GF-D8 (cell line): ENCODE data around the gene EXPH5.
"Not testable (repeated sequence)": the region's sequence is repeated elsewhere in the genome, so short reads cannot be mapped to it uniquely, and the experiment has no call there.

Experiments used
- DNase-seq: peaks from one replicate; lab custom pipeline; 2025; lab: John Stamatoyannopoulos, UW

Gene EXPH5, protein sequence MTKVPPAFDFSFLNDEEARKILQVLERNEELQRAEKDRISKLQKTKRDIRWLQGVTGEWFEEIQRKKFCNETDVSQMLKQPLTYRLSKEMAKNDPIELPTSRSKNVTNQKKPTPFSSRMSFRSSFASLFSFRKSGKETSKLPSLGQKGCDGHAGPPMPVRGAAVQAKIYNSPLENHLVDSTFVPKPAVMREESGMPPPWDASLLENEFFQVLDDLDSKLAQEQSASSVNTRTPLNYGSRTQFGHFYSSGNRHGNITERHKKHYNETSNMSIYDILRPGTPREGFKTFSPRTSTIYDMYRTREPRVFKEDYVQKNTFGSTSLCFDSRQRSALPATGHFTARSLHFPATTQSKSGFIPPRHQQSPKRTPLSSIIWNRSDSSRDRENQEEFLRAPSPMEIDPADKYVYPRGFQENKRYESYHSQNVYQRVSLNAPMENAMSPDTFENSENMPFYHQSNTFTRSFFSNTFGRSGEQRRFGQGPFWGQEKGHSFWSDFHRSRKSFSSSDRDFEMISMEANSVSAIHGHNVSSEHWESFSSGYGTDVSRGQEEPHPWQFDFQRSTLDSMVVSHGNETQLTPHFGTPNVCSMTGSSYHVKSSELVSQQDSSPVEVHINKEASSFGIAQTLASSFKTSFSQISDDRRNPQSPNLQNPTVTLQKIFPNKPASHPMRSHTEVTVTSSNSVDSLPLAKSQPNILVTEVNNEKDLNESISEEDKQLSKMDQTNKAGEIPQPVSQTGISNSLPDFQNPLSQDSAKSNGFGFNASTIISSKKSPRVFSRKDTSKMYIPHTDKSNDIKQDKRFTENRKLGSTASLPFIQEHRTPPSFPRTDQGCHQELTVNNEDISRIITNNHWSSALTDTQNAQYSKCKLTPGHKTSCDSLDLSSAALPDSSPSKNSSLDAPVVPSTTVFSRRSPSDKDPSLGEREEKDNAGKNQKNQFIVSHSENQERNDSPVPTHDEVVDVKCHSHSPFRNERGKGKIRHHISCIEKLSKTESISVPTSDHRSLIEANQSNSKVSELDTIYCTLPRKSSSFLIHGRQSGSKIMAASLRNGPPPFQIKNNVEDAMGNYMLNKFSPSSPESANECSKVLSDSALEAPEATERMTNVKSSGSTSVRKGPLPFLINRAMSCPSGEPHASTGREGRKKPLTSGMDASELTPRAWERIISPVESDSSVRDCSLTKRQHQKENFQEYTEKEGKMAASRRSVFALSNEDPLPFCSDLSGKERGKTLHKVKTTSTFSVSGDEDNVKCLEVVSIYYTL (N-terminal part only)

DNA sequence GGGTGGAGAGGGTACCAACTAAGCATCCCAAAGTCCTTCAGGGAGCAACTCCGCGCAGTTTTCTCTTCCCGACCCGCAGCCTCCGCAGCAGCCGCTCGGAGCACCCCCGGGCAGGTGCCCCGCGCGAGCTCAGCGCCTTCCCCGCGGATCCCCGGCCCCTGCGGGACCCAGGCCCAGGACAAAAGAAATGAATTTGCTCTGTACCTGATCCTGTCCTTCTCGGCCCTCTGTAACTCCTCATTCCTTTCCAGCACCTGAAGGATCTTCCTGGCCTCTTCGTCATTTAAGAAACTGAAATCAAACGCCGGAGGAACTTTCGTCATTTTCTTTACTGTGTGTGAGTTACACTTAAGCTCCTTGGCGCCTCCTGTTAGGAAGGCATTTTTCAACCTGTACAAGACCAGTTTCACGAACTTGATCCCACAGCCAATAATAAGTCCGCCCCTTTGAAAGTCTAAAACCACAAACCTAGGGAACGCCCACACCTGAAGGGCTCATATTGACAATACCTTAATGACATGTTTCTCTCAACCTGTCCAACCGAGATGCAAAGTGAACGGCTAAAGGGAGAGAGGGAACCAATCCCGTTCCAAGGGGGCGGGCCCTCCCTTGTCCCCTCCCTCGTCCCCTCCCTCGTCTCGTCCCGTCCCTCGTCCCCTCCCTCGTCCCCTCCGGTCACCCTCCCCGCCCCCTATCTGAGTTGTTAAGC, at the start of gene EXPH5:
Gene EXPH5 (minus strand): TSS at position 555 of the 709 bp plus-strand sequence. CDS start 232 bp downstream, at position 323.
- no peak for DNase-seq

DNA sequence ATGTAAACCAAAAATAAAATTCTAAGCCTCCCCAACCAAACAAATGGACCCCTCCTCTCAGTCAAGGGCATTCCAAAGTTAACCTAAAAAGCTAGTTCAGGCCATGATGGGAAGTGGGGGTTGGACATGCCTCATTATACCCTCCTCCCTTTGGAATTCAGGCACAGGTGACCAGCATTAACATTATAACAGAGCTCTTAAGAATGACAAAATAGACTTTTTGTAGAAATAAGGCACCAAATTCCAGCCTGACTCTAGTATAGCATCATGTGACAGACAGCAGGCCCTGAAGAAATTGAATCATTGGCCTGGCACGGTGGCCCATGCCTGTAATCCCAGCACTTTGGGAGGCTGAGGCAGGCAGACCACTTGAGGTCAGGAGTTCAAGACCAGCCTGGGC, 48.2 kb upstream of the EXPH5 start:
- not testable (repeated sequence) for DNase-seq

DNA sequence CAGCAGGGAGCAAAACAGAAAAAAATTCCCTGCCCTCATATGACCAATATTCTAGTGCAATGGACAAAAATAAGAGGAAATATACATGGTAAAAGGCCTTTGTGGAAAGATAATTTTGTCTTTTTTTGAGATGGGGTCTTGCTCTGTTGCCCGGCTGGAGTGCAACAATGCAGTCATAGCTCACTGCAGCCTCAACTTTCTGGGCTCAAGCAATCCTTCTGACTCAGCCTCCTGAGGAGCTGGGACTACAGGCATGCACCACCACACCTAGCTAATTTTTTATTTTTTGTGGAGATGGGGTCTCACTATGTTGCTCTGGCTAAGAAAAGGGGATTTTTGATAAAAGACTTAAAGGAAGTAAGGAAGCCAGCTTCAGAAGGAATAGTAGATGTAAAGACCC, 45.6 kb upstream of the EXPH5 start:
- DNase-seq, result no peak

DNA sequence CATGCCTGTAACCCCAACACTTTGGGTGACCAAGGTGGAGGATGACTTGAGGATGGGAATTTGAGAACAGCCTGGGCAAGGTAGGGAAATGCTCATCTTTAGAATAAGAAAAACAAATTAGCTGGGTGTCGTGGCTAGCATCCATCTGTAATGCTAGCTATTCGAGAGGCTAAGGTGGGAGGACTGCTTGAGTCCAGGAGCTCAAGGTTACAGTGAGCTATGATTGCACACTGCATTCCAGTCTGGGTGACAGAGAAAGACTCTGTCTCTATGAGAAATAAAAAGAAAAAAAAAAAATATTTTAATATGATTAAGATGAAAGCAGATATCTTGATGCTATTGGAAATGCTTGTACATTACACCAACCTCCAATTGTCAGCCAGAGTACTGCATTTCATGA, 42.7 kb upstream of the EXPH5 start:
- no peak for DNase-seq

DNA sequence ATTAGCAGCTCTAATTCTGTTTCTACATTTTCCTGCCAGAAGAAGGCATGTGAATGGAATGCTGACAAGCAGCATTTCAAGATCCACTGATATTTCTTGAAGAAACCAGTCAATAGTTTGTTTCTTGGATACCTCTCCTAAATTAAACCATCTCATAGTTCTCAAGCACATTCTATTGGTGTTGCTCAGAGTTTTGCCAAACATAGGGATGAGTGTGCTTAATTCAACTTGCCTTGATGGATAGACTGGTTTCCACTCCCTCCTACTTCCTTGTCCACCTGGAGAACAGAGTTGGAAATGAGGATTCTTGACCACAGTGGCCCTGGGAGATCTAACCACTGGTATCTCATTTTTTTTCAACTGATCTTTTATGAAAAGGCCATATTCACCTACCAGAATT, 41.5 kb upstream of the EXPH5 start:
- DNase-seq, result no peak

DNA sequence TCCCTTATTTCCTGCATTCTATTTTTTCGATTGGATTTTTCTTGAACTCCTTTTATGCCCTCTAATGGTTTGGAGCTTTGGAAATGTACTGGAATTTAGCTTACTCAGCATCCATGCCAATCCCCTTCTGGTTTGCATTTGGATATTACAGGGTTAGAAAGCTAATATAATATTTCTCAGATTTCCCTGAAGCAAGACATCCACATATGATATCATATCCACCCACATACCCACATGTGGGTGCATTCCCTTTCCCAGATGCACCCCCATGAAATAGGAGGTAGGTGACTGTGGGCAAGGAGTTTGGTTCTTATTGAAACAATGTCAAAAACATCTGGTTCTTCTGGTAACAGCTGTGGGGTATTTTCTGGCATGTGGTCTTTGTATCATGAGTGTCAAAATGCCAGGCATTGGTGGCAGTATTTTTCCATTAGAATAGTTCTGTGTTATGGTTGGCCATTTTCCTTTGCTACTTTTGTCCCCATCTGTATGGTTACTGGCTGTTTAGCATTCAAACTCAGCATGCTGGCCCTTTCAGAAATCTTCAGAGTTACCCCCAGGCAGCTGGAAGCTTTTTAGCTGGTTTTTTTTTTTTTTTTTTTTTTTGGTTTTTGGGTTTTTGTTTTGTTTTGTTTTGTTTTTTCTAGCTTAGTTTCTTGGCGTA, 38.6 kb upstream of the EXPH5 start:
- no peak for DNase-seq

DNA sequence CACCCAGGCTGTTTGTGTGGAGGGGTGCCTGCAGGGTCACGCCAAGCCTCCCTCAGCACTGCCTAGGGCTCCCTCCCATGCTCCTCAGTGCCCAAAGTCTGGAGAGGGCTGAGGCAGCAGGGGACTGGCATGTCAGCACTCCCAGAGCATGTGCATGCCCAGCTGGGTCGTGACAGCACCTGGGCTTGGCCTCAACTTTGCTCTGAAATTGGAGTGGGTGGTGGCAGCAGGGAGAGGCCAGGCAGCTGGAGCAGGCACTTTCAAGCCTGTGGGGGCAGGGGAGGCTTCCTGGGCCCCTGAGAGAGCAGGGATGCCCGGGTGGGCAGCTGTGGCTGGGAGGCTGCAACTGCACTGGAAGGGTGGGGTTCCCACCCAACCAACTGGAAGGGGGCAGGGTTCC, 35.7 kb upstream of the EXPH5 start:
- no peak for DNase-seq

DNA sequence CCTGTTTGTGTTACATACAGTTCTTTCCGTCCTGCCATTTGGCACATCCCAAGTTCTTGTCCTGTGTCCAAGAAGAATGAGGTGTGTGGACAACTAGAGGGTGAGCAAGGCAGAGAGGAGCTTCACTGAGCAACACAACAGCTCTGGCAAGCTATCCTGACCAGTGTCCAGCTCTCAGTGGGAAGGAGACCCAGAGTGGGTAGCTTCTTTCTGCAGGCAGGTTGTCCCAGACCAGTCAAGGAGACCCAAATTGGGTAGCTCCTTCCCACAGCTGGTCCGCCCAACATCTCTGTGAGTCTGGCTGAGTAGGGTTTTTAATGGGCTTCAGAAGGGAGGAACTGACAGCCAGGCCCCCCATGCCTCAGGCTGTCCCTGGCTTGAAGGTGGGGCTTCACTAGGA, 35.2 kb upstream of the EXPH5 start:
- DNase-seq, result no peak

DNA sequence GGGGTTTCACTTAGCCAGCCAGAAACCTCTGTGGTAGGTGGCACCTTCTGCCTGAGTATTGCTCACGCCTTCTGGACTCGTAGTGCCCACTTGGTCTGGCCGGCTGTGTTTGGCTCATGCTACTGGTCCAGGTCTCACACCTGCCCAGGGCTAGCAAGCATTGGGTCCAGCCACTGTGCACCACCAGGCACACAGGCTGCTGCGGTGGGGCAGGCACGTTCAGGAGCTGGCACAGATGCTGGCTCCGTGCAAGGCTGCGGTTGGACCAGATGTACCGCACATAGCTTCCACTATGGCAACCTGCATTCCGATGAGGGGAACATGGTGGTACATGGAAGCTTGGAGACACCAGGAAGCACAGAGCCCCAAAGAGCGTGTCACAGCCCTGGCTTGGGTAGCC, 34.8 kb upstream of the EXPH5 start:
- DNase-seq, result no peak

DNA sequence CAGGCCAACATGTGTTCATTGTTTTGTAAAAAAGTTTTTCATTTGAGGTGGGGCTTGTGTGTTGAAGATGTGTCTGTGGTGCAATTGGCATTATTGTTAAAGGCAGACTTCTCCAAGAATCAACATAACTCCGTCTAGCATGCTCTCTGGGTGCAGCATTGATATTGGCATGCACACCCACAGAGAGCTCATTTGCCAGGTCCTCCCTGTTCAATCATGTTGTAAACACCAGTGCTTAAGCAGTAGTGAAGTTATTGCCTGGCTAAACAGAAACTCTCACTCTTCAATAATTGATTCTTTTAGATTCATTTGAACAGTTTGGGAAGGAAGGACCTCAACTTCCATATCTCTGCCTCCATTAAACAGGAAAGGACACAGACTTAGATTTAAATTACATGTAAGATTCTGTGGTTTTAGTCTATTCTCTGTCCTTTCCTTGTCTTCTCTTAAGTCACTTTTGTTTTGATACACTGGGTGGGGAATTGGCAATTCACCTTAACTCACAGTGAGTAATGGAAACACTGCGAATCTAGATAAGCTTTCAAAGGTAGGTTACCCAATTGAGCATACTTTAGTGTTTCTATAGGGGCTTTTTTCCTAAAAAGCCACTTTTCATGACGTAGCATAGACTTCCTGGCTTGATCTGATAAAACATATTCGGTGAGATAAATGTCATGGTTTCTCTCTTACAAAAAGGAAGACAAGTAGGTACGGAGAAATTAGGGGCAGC, 30.8 kb upstream of the EXPH5 start:
- DNase-seq, result no peak

DNA sequence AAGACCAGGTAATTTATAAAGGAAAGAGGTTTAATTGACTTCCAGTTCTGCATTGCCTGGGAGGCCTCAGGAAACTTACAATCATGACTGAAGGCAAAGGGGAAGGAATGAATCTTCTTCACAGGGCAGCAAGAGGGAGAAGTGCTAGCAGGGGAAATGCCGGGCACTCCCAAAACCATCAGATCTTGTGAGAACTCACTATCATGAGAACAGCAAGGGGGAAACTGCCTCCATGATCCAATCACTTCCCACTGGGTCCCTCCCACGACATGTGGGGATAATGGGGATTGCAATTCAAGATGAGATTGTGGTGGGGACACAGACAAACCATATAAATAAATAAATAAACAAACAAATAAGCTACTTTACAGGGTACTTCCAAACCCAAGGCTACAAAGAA, 28.8 kb upstream of the EXPH5 start:
- no peak for DNase-seq

DNA sequence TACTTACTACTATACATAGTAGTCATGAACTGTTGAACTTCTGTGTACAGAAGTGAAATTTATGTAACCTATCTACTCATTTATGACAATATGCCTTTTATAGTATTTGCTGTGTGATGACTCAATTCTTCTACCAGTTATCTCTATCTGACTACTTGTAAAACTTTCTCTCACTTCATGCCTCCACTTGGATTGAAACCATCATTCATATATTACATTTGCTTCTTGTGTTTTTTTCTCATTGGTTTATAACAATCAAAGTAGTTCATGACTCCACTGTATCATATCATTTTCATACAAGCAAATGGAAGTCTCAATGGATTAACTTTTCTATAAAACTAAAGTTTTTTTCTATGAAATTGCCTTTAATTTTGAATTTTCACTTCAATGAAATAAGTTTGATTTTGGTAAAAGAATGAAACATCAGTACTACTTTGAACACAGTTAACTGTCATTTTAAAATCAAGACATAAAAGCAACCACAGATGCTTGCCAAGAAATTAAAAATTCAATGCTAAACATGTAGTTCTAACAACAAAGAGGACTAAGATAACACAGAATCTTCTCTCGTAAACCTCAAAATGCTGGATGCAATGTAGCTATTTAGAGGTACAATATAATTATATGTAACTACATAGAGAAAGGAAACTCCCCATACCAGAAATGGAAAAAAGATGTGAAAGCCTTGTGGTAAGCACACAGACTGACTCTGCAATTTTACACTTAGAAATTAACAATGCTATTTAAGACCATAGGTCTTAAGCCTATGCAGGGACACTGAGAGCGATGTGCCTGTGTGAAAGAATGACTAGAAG, 27.6 kb upstream of the EXPH5 start:
- DNase-seq, result no peak

DNA sequence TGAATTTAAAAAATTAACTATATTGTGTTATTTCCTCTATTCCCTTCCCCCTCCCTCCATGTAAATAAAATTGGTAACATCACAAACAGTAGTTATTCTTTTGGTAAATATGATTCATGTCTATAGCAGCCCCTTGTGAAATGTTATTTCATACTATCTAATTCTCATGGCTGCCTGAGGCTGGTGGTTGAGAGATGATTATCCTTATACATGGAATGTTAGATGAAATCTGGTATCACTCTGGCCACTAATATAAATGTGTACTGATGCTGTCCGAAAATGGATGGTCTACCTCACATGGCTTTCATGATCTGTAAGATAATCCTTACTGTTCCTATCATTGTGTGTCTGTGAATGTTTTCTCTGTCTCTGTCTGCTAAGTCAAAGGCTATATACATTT, 25.0 kb upstream of the EXPH5 start:
- DNase-seq, result no peak

DNA sequence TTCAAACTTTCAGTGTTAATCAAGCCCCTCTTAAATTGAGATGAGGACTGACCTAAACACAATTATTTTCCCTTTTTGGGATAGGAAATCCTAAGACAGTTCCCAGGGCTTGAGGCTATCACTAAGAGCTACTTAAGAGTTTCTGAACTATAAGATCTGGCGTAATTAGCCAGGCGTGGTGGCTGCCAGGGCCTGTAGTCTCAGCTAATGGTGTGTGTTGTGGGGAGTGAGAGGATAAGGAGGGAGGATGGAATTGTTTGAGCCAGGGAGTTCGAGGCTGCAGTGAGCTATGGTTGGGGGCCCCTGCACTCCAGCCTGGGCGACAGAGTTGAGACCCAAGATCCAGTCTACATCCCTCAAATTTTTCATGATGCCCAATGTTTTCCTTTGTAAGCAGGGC, 23.5 kb upstream of the EXPH5 start:
- no peak for DNase-seq

DNA sequence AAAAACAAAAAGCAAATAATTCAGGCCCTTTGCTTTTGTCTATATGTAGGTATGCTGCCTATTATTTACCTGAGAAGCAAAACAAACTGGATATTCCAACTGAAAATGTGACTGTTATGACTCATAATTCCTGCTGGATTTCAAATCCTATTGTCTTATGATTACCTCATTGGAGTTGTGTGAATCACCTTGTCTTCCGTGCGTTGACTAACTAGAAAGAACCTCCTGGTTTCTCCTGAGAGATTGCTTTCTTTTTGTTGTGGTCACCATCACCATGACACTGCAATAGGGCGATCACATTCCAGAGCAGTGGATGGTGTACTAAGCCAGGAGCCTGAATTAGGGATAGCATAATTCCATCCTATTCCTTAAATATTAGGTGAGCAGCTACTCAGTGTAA, 23.0 kb upstream of the EXPH5 start:
- no peak for DNase-seq

DNA sequence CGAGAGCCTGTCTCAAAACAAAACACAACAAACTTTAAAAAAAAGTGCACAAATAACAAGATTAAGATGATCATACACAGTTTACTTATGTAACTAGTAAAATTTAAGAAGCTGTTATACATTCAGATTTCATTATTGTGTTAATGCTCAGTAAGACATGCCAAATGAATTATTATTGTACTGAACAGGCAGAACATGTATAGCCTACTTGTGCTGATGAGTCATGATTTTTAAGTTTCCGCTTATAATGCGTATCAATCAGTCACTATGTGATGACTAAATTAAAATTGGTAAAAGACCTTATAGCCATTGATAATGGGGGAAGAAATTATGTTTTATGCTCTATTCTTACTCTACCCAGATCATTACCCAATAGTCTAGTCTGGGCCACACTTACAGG, 20.5 kb upstream of the EXPH5 start:
- no peak for DNase-seq

DNA sequence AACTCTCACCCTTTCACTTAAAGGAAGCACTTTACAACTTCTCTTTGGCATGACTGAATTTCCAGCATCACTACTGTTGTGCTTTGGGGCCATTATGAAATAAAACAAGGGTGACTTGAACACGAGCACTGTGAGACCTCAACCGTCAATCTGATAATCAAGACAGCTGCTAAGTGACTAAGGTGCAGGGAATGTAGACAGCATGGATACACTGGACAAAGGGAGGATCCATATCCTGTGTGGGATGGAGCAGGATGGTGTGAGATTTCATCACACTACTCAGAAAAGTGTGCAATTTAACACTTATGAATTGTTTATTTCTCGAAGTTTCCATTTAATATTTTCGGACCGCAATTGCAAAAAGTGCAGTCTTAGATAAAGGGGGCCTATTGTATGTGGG, 16.1 kb upstream of the EXPH5 start:
- DNase-seq, result no peak

DNA sequence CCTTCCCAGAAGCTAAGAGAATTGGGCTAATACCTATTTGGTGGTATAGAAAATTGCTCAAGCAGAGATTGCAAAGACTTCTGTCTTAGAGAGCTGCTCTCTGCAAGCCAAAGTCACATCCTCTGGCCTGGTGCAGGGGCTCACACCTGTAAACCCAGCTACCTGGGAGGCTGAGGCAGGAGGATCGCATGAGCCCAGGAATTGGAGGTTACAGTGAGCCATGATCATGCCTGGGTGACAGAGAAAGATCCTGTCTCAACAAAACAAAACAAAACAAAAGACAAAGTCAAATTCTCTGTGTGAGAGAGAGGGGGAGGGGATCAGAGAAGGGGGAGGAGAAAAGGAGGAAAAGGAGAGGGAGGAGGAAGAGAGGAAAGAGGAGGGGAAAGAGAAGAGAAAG, 15.0 kb upstream of the EXPH5 start:
- no peak for DNase-seq

DNA sequence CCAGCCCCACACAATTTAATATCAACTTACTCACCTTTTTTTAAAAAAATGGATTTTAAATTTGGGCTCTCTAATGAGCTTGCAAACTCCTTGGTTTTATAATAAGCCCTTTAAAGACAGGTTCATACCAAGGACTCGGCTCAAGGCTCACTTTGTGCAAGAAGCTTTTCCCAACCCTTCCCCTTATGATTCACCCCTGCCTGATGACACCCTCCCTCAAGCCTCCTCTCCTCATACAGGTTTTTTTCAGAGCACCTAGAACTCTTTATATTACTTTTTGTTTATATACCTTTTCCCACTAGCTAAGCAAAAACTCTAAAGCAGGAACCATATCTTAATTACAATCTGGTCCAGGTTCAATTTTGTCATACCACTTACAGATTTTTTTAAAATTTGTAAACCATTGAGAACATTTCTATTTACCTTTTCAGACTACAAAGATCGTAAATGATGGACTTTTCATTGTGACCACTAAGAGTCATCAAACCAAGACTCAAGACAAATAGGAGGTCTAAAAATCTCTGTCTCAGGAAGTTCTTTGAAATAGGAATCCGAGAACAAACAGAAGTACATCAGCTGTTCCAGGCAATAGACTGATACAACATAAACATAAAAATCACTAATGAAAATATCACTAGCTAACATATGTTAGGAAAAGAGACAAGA, 13.1 kb upstream of the EXPH5 start:
- DNase-seq, result no peak
